Common myeloid progenitor, CD34-positive (primary cell): Measurements from ENCODE around the gene PPP1R37.

Source experiments
- CTCF ChIA-PET: fragments of 350-600 bp; sonication (Branson Sonifier 250); formaldehyde crosslinking; loops from one replicate; lab custom pipeline; 2021; ENCODE audit warnings: antibody characterized with exemption; lab: Charles Lee
- POLR2A ChIA-PET: fragments of 350-600 bp; sonication (Branson Sonifier 250); formaldehyde crosslinking; loops from one replicate; lab custom pipeline; 2021; ENCODE audit warnings: antibody characterized with exemption; lab: Charles Lee
- DNase-seq, 3 donors: peaks; one replicate each; pipeline versions ENCODE4 v3.0.0 to v3.0.0-alpha.2; 2013
- H3K27ac ChIP-seq, 2 experiments: 1 replicate in 1 of 2; 2 replicates in 1 of 2; pipeline ENCODE4 v1.7.0; 2013; ENCODE audit warnings: inconsistent platforms in 2 of 2, low read length in 2 of 2, mild to moderate bottlenecking in 2 of 2, low read depth in 1 of 2, moderate library complexity in 1 of 2; ENCODE audit not compliant: severe bottlenecking in 2 of 2, insufficient read depth in 1 of 2, poor library complexity in 1 of 2
- H3K27me3 ChIP-seq, 5 experiments: replicated peaks in 2 of 5; 1 replicate in 3 of 5; 2 replicates in 2 of 5; pipeline versions ENCODE4 v1.6.1 to v1.7.0; 2013; ENCODE audit warnings: low read length in 4 of 5, mild to moderate bottlenecking in 2 of 5, moderate library complexity in 2 of 5, inconsistent platforms in 1 of 5; ENCODE audit not compliant: insufficient read depth in 5 of 5, control insufficient read depth in 4 of 5
- H3K36me3 ChIP-seq, 4 experiments: 1 replicate in 2 of 4; 2 replicates in 2 of 4; pipeline versions ENCODE4 v1.6.1 to v1.7.0; 2013; ENCODE audit warnings: low read length in 3 of 4, control low read depth in 1 of 4, mild to moderate bottlenecking in 1 of 4; ENCODE audit not compliant: control insufficient read depth in 4 of 4, insufficient read depth in 4 of 4
- H3K4me1 ChIP-seq, 4 experiments: 1 replicate in 3 of 4; 2 replicates in 1 of 4; pipeline versions ENCODE4 v1.6.1 to v1.7.1; 2013; ENCODE audit warnings: low read length in 3 of 4, mild to moderate bottlenecking in 3 of 4, control low read depth in 1 of 4, inconsistent platforms in 1 of 4, moderate library complexity in 1 of 4; ENCODE audit not compliant: control insufficient read depth in 4 of 4, insufficient read depth in 4 of 4; ENCODE audit errors: control extremely low read depth in 1 of 4
- H3K4me3 ChIP-seq, 7 experiments: 1 replicate in 4 of 7; 2 replicates in 3 of 7; pipeline versions ENCODE4 v1.5.1 to v1.7.0; 2013; ENCODE audit warnings: mild to moderate bottlenecking in 7 of 7, low read length in 6 of 7, moderate library complexity in 6 of 7, inconsistent platforms in 2 of 7, low read depth in 2 of 7, control low read depth in 1 of 7; ENCODE audit not compliant: insufficient read depth in 4 of 7, control insufficient read depth in 1 of 7; ENCODE audit errors: extremely low read depth in 1 of 7
- H3K9me3 ChIP-seq, 5 experiments: 1 replicate in 4 of 5; 2 replicates in 1 of 5; pipeline versions ENCODE4 v1.6.1 to v1.7.1; 2013; ENCODE audit warnings: low read length in 4 of 5, mild to moderate bottlenecking in 2 of 5, inconsistent platforms in 1 of 5, low read depth in 1 of 5, moderate library complexity in 1 of 5; ENCODE audit not compliant: control insufficient read depth in 4 of 5, insufficient read depth in 2 of 5; ENCODE audit errors: control extremely low read depth in 1 of 5
- WGBS: methylation state at CpG from one replicate; pipeline ENCODE4 v1.1.5; 2013; ENCODE audit not compliant: insufficient coverage; 5-methylcytosine and 5-hydroxymethylcytosine counted together

The PPP1R37 gene

DNA sequence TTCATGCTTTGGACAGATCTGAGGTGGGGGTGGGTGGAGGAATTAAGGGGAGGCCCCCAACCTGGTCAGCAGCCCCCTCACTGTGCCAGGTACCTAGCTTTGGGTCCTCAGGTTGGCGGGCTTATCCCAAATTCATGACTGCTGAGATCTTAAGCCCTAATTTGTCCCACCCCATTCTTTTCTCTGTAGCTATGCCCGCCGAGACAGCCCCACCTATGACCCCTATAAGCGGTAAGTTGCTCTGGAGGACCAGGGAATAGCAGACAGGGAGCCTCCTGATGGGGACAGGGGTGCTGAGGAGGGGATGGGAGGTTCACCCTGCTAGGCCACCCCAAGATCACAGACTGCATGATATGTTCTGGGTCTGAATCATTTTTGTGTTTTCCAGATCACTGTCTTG lies 31.0 kb upstream of the PPP1R37 start:
- WGBS, result 100% methylated on average over 3 of the region's 4 CpGs
- H3K36me3 ChIP-seq, result peaks cover 23 to 86% (median 70%) of the 10 kb centered on the region in 4 experiments
- DNase-seq, result no peak
- no peak overlapping the region for H3K27ac ChIP-seq
- ChIA-PET CTCF (interaction anchor here (1.7 to 6.6 kb wide), 4 partner anchors 11 to 75 kb away, joined by 5 to 59 read pairs (median 6); partner anchors contain the start of gene CLASRP), POLR2A (no interaction called here)
- no peaks in the 10 kb centered on the region for H3K27me3 ChIP-seq
- no peaks in the 10 kb centered on the region for H3K4me1 ChIP-seq
- no peaks in the 10 kb centered on the region for H3K9me3 ChIP-seq
- H3K4me3 ChIP-seq, result no peak overlapping the region

DNA sequence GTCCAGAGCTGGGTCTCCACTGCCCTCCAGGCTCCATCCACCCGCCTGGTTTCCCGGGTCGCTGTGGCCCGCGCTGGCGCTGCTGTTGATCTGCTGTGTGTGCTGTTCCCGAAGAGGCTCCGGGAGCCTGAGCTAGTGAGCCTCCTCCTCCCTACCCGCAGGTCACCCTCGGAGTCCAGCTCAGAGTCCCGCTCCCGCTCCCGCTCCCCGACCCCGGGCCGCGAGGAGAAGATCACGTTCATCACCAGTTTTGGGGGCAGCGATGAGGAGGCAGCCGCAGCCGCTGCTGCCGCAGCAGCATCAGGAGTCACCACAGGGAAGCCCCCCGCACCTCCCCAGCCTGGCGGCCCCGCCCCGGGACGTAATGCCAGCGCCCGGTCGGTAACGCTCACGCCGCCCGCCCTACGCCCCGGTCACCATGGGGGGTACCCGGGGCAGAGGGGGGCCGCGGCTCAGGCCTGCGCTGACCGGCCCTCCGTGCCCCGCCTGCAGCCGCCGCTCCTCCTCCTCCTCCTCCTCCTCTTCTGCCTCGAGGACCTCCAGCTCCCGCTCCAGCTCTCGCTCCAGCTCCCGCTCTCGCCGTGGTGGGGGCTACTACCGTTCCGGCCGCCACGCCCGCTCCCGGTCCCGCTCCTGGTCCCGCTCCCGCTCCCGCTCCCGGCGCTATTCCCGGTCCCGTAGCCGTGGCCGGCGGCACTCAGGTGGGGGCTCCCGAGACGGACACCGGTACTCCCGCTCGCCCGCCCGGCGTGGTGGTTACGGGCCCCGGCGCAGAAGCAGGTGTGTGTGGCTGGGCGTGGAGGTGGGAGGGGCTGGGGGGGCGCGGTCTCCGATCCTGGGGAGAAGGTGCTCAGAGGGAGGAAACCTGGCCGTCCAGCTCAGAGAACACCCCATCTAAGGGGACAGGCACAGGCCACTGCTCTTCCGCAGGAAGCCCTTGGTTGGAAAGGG lies 28.9 kb upstream of the PPP1R37 start:
- Histone ChIP-seq H3K36me3 (peaks cover 23 to 85% (median 64%) of the 10 kb centered on the region in 4 experiments), H3K4me3 (no peak overlapping the region), H3K27ac (no peak overlapping the region), H3K27me3 (no peaks in the 10 kb centered on the region), H3K9me3 (no peaks in the 10 kb centered on the region), H3K4me1 (no peaks in the 10 kb centered on the region)
- POLR2A ChIA-PET, result no interaction called here
- DNase-seq, result no peak
- CTCF ChIA-PET, result interaction anchor here (1.0 to 1.2 kb wide), 4 partner anchors 13 to 160 kb away, joined by 3 to 5 read pairs (median 3); no protein-coding TSS in a partner anchor
- WGBS, result 99% methylated on average over 81 of the region's 85 CpGs

DNA sequence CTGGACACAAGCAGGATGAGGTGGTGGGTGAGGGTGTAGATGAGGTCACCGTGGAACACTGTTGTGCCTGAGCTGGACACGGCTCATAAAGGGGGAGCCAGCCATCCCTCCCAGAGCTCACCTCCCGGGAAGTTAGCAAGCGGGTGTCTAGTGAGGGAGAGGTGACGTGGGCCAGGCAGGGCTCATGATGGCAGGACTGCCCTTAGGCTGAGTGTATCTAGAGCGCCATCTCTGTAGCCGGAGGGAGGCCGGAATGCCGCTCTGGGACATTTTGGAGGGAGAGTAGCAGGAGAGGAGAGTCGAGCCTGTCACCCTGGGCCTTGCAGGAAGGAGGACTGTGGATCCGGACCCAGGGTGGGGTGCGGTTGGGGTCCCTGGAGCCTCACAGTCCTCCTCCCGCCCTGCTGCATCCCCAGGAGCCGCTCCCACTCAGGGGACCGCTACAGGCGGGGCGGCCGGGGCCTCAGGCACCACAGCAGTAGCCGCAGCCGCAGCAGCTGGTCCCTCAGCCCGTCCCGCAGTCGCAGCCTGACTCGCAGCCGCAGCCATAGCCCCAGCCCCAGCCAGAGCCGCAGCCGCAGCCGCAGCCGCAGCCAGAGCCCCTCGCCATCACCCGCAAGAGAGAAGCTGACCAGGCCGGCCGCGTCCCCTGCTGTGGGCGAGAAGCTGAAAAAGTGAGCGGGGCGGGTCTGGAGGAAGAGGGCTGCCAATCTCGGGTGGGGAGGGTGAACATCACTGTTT lies 25.9 kb upstream of the PPP1R37 start:
- DNase-seq, result no peak
- peaks cover 12 to 84% (median 56%) of the 10 kb centered on the region in 4 experiments for H3K36me3 ChIP-seq
- H3K27me3 ChIP-seq, result no peaks in the 10 kb centered on the region
- 93% methylated on average over 31 of the region's 38 CpGs for WGBS
- no peaks in the 10 kb centered on the region for H3K4me1 ChIP-seq
- ChIA-PET POLR2A (no interaction called here), CTCF (interaction anchor here (1.7 kb wide), 1 partner anchor 24 kb away, joined by 5 read pairs; no protein-coding TSS in a partner anchor)
- no peaks in the 10 kb centered on the region for H3K9me3 ChIP-seq
- H3K4me3 ChIP-seq, result no peak overlapping the region
- H3K27ac ChIP-seq, result no peak overlapping the region

DNA sequence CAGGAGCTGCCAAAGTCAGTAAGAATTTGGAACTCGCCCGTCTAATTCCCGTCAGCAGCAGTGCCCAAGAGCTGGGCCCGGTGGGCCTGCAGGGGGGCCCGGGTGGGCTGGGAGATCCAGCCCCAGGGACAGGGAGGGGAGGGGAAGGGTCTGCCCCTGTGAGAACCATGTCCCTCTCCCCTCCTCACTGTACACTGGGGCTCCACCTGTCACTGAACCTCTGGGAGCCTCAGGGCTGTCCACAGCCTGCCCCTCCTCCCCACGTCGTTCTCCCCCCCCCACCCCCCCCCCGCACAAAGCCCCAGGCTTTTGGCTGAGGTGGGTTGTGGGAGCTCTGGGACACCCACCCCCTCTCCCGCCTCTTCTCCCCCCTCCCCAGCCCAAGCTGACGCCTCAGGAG lies 24.9 kb upstream of the PPP1R37 start:
- 92% methylated on average over 2 of the region's 10 CpGs for WGBS
- Histone ChIP-seq H3K27me3 (no peaks in the 10 kb centered on the region), H3K9me3 (no peaks in the 10 kb centered on the region), H3K36me3 (peaks cover 9 to 87% (median 53%) of the 10 kb centered on the region in 4 experiments), H3K4me3 (no peak overlapping the region), H3K27ac (no peak overlapping the region), H3K4me1 (no peaks in the 10 kb centered on the region)
- POLR2A ChIA-PET, result interaction anchor here (0.6 kb wide), 1 partner anchor 50 kb away, joined by 3 read pairs; no protein-coding TSS in a partner anchor
- CTCF ChIA-PET, result interaction anchor here (1.2 to 2.0 kb wide), 4 partner anchors 8 to 53 kb away, joined by 3 to 6 read pairs (median 4); no protein-coding TSS in a partner anchor
- DNase-seq, result no peak

DNA sequence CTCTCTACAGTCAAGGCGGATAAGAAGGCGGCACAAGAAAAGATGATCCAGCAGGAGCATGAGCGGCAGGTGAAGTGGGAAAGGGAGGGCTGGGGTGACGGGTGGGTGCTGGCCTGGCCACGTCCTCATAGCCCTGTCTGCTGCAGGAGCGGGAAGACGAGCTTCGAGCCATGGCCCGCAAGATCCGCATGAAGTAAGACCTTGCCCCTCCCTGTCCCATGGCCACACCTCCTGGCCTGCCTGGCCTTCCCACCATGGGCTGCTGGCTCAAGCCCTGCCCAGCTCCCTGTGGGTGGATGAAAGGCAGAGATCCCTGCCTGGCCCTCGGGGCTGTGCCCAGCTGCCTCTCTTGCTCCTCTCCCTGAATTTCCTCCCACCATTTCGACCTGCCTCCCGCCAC lies 23.9 kb upstream of the PPP1R37 start:
- H3K9me3 ChIP-seq, result no peaks in the 10 kb centered on the region
- WGBS, result 94% methylated on average over 8 of the region's 13 CpGs
- DNase-seq, result no peak
- H3K27ac ChIP-seq, result no peak overlapping the region
- ChIA-PET CTCF (interaction anchor here (0.8 to 2.0 kb wide), 5 partner anchors 9 to 54 kb away, joined by 3 to 6 read pairs (median 4); no protein-coding TSS in a partner anchor), POLR2A (interaction anchor here (0.5 kb wide), 1 partner anchor 87 kb away, joined by 3 read pairs; no protein-coding TSS in a partner anchor)
- H3K4me3 ChIP-seq, result no peak overlapping the region
- H3K4me1 ChIP-seq, result peaks cover 0 to under 1% (median 0%) of the 10 kb centered on the region in 4 experiments
- no peaks in the 10 kb centered on the region for H3K27me3 ChIP-seq
- H3K36me3 ChIP-seq, result peaks cover 9 to 80% (median 49%) of the 10 kb centered on the region in 4 experiments

DNA sequence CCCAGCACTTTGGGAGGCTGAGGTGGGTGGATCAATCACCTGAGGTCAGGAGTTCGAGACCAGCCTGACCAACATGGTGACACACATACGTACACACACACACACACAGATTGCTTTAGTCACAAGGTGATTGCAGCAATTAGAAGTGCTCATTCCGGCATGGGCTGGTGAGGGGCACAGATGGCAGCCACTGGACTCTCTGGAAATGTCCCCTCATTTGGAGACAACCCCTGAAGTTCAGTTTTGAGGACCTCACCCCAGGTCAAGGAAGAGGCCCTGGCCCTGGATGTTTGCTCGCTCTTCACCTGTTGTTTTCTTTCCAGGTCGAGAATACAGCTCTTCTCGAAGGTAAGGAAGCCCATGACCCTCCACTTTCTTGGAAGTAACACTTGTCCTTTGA lies 22.8 kb upstream of the PPP1R37 start:
- H3K36me3 ChIP-seq, result peaks cover 9 to 72% (median 44%) of the 10 kb centered on the region in 4 experiments
- WGBS, result 91% methylated on average over 6 of the region's 6 CpGs
- DNase-seq, result no peak
- H3K4me1 ChIP-seq, result peaks cover 0 to 12% (median 8%) of the 10 kb centered on the region in 4 experiments
- H3K27ac ChIP-seq, result no peak overlapping the region
- no peaks in the 10 kb centered on the region for H3K9me3 ChIP-seq
- ChIA-PET CTCF (no interaction called here), POLR2A (no interaction called here)
- H3K4me3 ChIP-seq, result no peak overlapping the region
- no peaks in the 10 kb centered on the region for H3K27me3 ChIP-seq
